VCaP (cell line): Measurements from ENCODE around the gene PLCB1.

Experiments
- H3K27ac ChIP-seq: fragments of 450-650 bp; 2 replicates; pipeline ENCODE4 v1.5.1; 2017
- CTCF ChIP-seq: fragments of 450-650 bp; conservative IDR thresholded peaks from 2 replicates; pipeline ENCODE4 v1.5.1; 2017; ENCODE audit warnings: mild to moderate bottlenecking, moderate library complexity

The PLCB1 gene

GRCh38 chr20:8248051-8248450 lies 116.0 kb downstream of the PLCB1 start:
- TF ChIP-seq CTCF = no peak
- no peak overlapping the region for H3K27ac ChIP-seq

- TF ChIP-seq CTCF = no peak
- H3K27ac ChIP-seq = no peak overlapping the region
Measured at GRCh38 chr20:8249634-8250033, 117.6 kb downstream of the PLCB1 start.

- no peak for TF ChIP-seq CTCF
- peak overlapping the region; percentile 41 for H3K27ac ChIP-seq
Measured at GRCh38 chr20:8250539-8251200, 118.6 kb downstream of the PLCB1 start.

GRCh38 chr20:8251201-8251575 lies 119.1 kb downstream of the PLCB1 start:
- H3K27ac ChIP-seq = peak overlapping the region; percentile 41
- TF ChIP-seq CTCF = no peak

GRCh38 chr20:8254911-8255582 lies 123.0 kb downstream of the PLCB1 start:
- no peak overlapping the region for H3K27ac ChIP-seq
- no peak for TF ChIP-seq CTCF

GRCh38 chr20:8255945-8256632 lies 124.0 kb downstream of the PLCB1 start:
- H3K27ac ChIP-seq = no peak overlapping the region

More at GRCh38 chr20:8255945-8256632, 124.0 kb downstream of the PLCB1 start:
- TF ChIP-seq CTCF = no peak
